CD14-positive monocyte (primary cell): ENCODE data around the gene PNPLA7. TPM values are rescaled to one million over a fixed set of nuclear protein-coding genes. Genes with fewer than 3 reads are reported as not detected.

Source experiments
- DNase-seq, 3 donors: peaks; one replicate each; pipeline ENCODE4 v3.0.0-alpha.2; 2011 to 2022
- H2AFZ ChIP-seq: 2 replicates; pipeline ENCODE4 v1.6.0; 2012; ENCODE audit warnings: mild to moderate bottlenecking, low read depth, low read length, inconsistent platforms; ENCODE audit not compliant: insufficient read depth, poor library complexity, severe bottlenecking
- H3K27ac ChIP-seq, 2 donors: 1 replicate in 1 of 2; 2 replicates in 1 of 2; pipeline ENCODE4 v1.5.1; 2012 to 2013; ENCODE audit warnings: low read length in 2 of 2, control low read depth in 1 of 2, inconsistent platforms in 1 of 2, low read depth in 1 of 2, mild to moderate bottlenecking in 1 of 2
- H3K27me3 ChIP-seq, 2 donors: one replicate each; pipeline versions ENCODE4 v1.6.0 to v1.6.1; 2011 to 2013; ENCODE audit warnings: low read length in 2 of 2; ENCODE audit not compliant: control insufficient read depth in 2 of 2, insufficient read depth in 2 of 2
- H3K36me3 ChIP-seq, 2 donors: replicated peaks in 1 of 2; 1 replicate in 1 of 2; 2 replicates in 1 of 2; pipeline versions ENCODE4 v1.5.1 to v1.6.1; 2012 to 2013; ENCODE audit warnings: low read length in 2 of 2, control low read depth in 1 of 2, inconsistent platforms in 1 of 2, mild to moderate bottlenecking in 1 of 2; ENCODE audit not compliant: insufficient read depth in 2 of 2, control insufficient read depth in 1 of 2
- H3K4me1 ChIP-seq, 2 donors: 1 replicate in 1 of 2; 2 replicates in 1 of 2; pipeline versions ENCODE4 v1.5.1 to v1.6.1; 2012 to 2013; ENCODE audit warnings: low read length in 2 of 2, control low read depth in 1 of 2, inconsistent platforms in 1 of 2, mild to moderate bottlenecking in 1 of 2, moderate library complexity in 1 of 2; ENCODE audit not compliant: insufficient read depth in 2 of 2, control insufficient read depth in 1 of 2
- H3K4me2 ChIP-seq: replicated peaks from 2 replicates; pipeline ENCODE3; 2012; ENCODE audit warnings: low read length, moderate library complexity, mild to moderate bottlenecking; ENCODE audit not compliant: poor library complexity, severe bottlenecking; ENCODE audit errors: extremely low read depth
- H3K4me3 ChIP-seq, 3 experiments: fragments of 200-600 bp in 1 of 3; sonication (generic) in 1 of 3; replicated peaks in 1 of 3; 1 replicate in 2 of 3; 2 replicates in 1 of 3; pipeline ENCODE4 v1.5.1; 2011 to 2013; ENCODE audit warnings: low read length in 3 of 3, mild to moderate bottlenecking in 3 of 3, control low read depth in 2 of 3, low read depth in 2 of 3, inconsistent platforms in 1 of 3, moderate library complexity in 1 of 3
- H3K79me2 ChIP-seq: 2 replicates; pipeline ENCODE4 v1.6.0; 2012; ENCODE audit warnings: mild to moderate bottlenecking, control low read depth, inconsistent platforms, low read length, moderate library complexity; ENCODE audit not compliant: insufficient read depth
- H3K9ac ChIP-seq: 2 replicates; pipeline ENCODE4 v1.6.0; 2017; ENCODE audit warnings: low read length, mild to moderate bottlenecking; ENCODE audit not compliant: insufficient read depth, poor library complexity, severe bottlenecking
- H3K9me3 ChIP-seq, 2 donors: replicated peaks in 1 of 2; 1 replicate in 1 of 2; 2 replicates in 1 of 2; pipeline versions ENCODE4 v1.5.1 to v1.6.1; 2012 to 2013; ENCODE audit warnings: low read length in 2 of 2, control low read depth in 1 of 2; ENCODE audit not compliant: control insufficient read depth in 1 of 2, insufficient read depth in 1 of 2
- H4K20me1 ChIP-seq: 2 replicates; pipeline ENCODE4 v1.6.0; 2012; ENCODE audit warnings: mild to moderate bottlenecking, low read length, control low read depth, moderate library complexity; ENCODE audit not compliant: insufficient read depth
- H3K27ac Mint-ChIP-seq, 7 donors: one replicate each; pipeline ENCODE4 v1.8.0; 2020; ENCODE audit warnings: mild to moderate bottlenecking in 7 of 7, mixed read lengths in 7 of 7, moderate library complexity in 6 of 7, inconsistent platforms in 2 of 7
- H3K27me3 Mint-ChIP-seq, 3 donors: one replicate each; pipeline ENCODE4 v1.8.0; 2021 to 2022; ENCODE audit warnings: low read depth in 3 of 3, mild to moderate bottlenecking in 3 of 3, mixed read lengths in 3 of 3, moderate library complexity in 3 of 3, inconsistent platforms in 1 of 3
- H3K36me3 Mint-ChIP-seq, 2 donors: one replicate each; pipeline ENCODE4 v1.8.0; 2020; ENCODE audit warnings: mixed read lengths in 2 of 2, inconsistent platforms in 1 of 2, mild to moderate bottlenecking in 1 of 2
- H3K4me1 Mint-ChIP-seq: one replicate; pipeline ENCODE4 v1.8.0; 2020; ENCODE audit warnings: mild to moderate bottlenecking, mixed read lengths
- H3K4me3 Mint-ChIP-seq, 2 donors: one replicate each; pipeline ENCODE4 v1.8.0; 2020; ENCODE audit warnings: mild to moderate bottlenecking in 2 of 2, mixed read lengths in 2 of 2, moderate library complexity in 1 of 2
- H3K9me3 Mint-ChIP-seq, 7 donors: one replicate each; pipeline ENCODE4 v1.8.0; 2020 to 2022; ENCODE audit warnings: mixed read lengths in 7 of 7, mild to moderate bottlenecking in 6 of 7, moderate library complexity in 6 of 7, inconsistent platforms in 2 of 7
- WGBS: methylation state at CpG from one replicate; pipeline ENCODE4 v1.1.5; 2013; ENCODE audit warnings: missing lambda C conversion rate; ENCODE audit not compliant: insufficient coverage; 5-methylcytosine and 5-hydroxymethylcytosine counted together
- intact Hi-C, 2 donors: fragments of 100-400 bp; cut with micrococcal nuclease; formaldehyde crosslinking; loops; one replicate each; pipeline versions ENCODE4 v1.15.0 to v1.15.1; 2023
- polyA plus RNA-seq, 3 donors: library from polyadenylated mRNA; depleted of rRNA in 1 of 3; unstranded in 2 of 3; stranded (reverse) in 1 of 3; fragments of 300-500 nt in 2 of 3; fragments of >200 nt in 1 of 3; fragmentation: Illumina TruSeq in 2 of 3; gene quantifications; 1 replicate in 2 of 3; 2 replicates in 1 of 3; pipeline ENCODE4 v1.2.3, GENCODE V29; 2012 to 2021
- TF ChIP-seq, protein P1 (sequence below): fragments of 200-600 bp; IDR thresholded peaks from one replicate; pipeline ENCODE4 v1.8.0; 2022; ENCODE audit warnings: antibody characterized with exemption, mild to moderate bottlenecking

PNPLA7 gene
- polyA plus RNA-seq, 3 donors, result 0.10 to 1.1 (median 0.14) TPM

DNA sequence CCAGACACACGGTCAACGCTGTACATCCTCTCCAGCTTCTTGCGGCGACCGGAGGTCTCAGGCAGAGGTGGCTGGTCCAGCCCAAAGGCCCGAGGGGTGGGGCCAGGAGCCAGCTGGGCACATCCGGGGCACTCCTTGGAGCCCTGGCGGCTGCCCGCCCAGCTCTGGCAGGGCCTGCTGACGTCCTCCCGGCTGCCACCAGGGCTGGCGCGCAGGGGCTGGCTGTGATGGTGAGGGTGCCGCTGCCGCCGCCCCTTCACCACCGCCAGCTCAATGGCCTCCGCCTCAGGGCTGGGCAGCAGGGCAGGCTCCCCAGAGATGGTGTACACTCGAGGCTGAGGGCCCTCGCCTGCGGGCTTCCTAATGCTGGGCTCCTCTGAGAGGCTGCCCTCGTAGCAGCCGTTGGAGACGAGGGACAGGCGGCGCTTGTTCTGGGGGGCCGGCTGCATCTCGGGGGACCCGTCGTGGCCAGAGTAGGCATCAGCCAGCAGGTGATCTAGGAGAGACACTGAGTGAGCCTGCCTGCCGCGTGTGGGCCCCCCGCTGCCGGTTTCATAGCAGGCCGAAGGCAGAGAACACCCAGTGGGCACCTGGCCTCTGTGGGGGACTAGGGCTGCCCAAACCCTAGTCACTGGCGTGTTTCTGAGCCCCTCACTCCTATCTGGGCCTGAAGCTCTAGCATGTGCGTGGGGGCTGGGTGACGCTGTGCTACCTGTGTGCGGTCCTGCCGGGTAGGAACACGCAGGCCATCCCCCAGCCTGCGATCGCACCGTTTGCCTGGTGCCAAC, 92.6 kb downstream of the PNPLA7 start:
- DNase-seq, result no peak
- Mint-ChIP-seq H3K9me3 (peaks cover 0 to 12% (median 5%) of the 10 kb centered on the region in 7 donors), H3K4me3 (peak overlapping the region; percentile 46 to 49), H3K36me3 (peaks cover 11 to 16% of the 10 kb centered on the region in 2 donors), H3K4me1 (peaks cover 17% of the 10 kb centered on the region), H3K27ac (peak overlapping the region in 1 of 7 donors; percentile 68), H3K27me3 (peaks cover 5 to 13% (median 6%) of the 10 kb centered on the region in 3 donors)
- Histone ChIP-seq H3K27me3 (peaks cover 0 to 13% of the 10 kb centered on the region in 2 donors), H3K27ac (no peak overlapping the region), H3K36me3 (peaks cover 6 to 7% of the 10 kb centered on the region in 2 donors), H2AFZ (no peak overlapping the region), H3K9me3 (peaks cover 13% of the 10 kb centered on the region in 2 donors), H3K79me2 (no peaks in the 10 kb centered on the region), H3K9ac (no peak overlapping the region), H3K4me1 (peaks cover 37 to 59% of the 10 kb centered on the region in 2 donors), H3K4me3 (peak overlapping the region in 1 of 3 experiments; percentile 75), H3K4me2 (peak overlapping the region; percentile 89), H4K20me1 (no peaks in the 10 kb centered on the region)
- TF ChIP-seq, protein P1, sequence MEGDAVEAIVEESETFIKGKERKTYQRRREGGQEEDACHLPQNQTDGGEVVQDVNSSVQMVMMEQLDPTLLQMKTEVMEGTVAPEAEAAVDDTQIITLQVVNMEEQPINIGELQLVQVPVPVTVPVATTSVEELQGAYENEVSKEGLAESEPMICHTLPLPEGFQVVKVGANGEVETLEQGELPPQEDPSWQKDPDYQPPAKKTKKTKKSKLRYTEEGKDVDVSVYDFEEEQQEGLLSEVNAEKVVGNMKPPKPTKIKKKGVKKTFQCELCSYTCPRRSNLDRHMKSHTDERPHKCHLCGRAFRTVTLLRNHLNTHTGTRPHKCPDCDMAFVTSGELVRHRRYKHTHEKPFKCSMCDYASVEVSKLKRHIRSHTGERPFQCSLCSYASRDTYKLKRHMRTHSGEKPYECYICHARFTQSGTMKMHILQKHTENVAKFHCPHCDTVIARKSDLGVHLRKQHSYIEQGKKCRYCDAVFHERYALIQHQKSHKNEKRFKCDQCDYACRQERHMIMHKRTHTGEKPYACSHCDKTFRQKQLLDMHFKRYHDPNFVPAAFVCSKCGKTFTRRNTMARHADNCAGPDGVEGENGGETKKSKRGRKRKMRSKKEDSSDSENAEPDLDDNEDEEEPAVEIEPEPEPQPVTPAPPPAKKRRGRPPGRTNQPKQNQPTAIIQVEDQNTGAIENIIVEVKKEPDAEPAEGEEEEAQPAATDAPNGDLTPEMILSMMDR, result no peak
- intact Hi-C loops, result loop anchor here in 1 of 2 donors (5.0 kb wide), 1 partner anchor 35 kb away; the partner anchor contains the start of genes EXD3 and NOXA1
- 96% methylated on average over 33 of the region's 44 CpGs for WGBS

DNA sequence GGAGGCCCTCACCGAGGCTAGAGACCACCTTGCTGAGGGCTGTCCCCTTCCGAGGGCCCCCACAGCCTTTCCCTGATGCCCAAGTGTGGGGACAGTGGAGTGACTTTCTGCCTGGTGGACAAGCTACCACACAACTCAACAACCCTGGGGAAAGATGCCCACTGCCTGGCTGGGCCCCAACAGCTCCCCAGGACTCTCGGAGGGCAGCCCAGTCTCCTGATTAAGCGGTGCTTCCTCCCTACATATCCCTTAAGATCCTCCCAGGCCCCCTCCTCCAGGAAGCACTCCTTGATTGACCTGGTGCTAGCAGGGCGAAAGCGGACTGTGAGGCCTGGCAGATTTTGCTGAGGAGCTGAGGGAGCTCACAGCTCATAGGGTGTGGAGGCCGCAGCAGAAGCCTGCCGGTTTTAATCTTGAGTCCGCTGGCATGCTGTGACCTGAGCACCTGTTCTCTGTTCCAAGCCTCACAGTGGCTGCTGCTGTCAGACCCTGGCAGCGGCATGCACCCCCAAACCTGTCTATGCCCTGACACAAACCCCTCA, 93.3 kb downstream of the PNPLA7 start:
- no peaks in the 10 kb centered on the region for H3K79me2 ChIP-seq
- H4K20me1 ChIP-seq, result no peaks in the 10 kb centered on the region
- Mint-ChIP-seq H3K4me3 (no peak overlapping the region), H3K27me3 (peaks cover under 1 to 7% (median 3%) of the 10 kb centered on the region in 3 donors), H3K27ac (peak overlapping the region in 1 of 7 donors; percentile 40), H3K36me3 (peaks cover 11 to 16% of the 10 kb centered on the region in 2 donors), H3K4me1 (peaks cover 22% of the 10 kb centered on the region), H3K9me3 (peaks cover 0 to 9% (median 3%) of the 10 kb centered on the region in 7 donors)
- peaks cover 6% of the 10 kb centered on the region in 2 donors for H3K9me3 ChIP-seq
- H3K9ac ChIP-seq, result no peak overlapping the region
- DNase-seq, result no peak
- H3K4me3 ChIP-seq, result no peak overlapping the region
- no peak overlapping the region for H3K4me2 ChIP-seq
- peaks cover 6 to 7% of the 10 kb centered on the region in 2 donors for H3K36me3 ChIP-seq
- WGBS, result 95% methylated on average over 9 of the region's 10 CpGs
- H2AFZ ChIP-seq, result no peak overlapping the region
- peaks cover 0 to 6% of the 10 kb centered on the region in 2 donors for H3K27me3 ChIP-seq
- TF ChIP-seq, protein P1, result no peak
- H3K4me1 ChIP-seq, result peaks cover 44 to 62% of the 10 kb centered on the region in 2 donors
- no peak overlapping the region for H3K27ac ChIP-seq
- intact Hi-C loops, result loop anchor here in 1 of 2 donors (5.0 kb wide), 1 partner anchor 35 kb away; the partner anchor contains the start of genes EXD3 and NOXA1
